IPS DF 6.9 (cell line): ENCODE measurements around the gene KRTAP10-3.

Experiments used
- DNase-seq: peaks from one replicate; pipeline ENCODE4 v3.0.0-alpha.2; 2013; ENCODE audit warnings: low read depth, low spot score
- H3K27ac ChIP-seq: one replicate; pipeline ENCODE4 v1.5.1; 2013; ENCODE audit warnings: low read length, control low read depth
- H3K27me3 ChIP-seq: 2 replicates; pipeline ENCODE4 v1.6.1; 2013; ENCODE audit warnings: mild to moderate bottlenecking, low read length; ENCODE audit not compliant: control insufficient read depth, insufficient read depth
- H3K36me3 ChIP-seq: 2 replicates; pipeline ENCODE4 v1.6.1; 2013; ENCODE audit warnings: low read length; ENCODE audit not compliant: control insufficient read depth, insufficient read depth
- H3K4me1 ChIP-seq: 2 replicates; pipeline ENCODE4 v1.6.1; 2013; ENCODE audit warnings: low read length; ENCODE audit not compliant: control insufficient read depth, insufficient read depth
- H3K4me3 ChIP-seq: 2 replicates; pipeline ENCODE4 v1.5.1; 2013; ENCODE audit warnings: mild to moderate bottlenecking, low read length
- H3K9me3 ChIP-seq: 2 replicates; pipeline ENCODE4 v1.6.1; 2013; ENCODE audit warnings: low read length, inconsistent platforms; ENCODE audit not compliant: control insufficient read depth, insufficient read depth
- WGBS: extraction: QIAGEN DNeasy Blood & Tissue Kit; methylation state at CpG from one replicate; pipeline ENCODE4 v1.1.7; 2013; ENCODE audit warnings: mixed read lengths, missing lambda C conversion rate; ENCODE audit not compliant: insufficient read length, insufficient coverage; 5-methylcytosine and 5-hydroxymethylcytosine counted together

KRTAP10-3 gene

DNA sequence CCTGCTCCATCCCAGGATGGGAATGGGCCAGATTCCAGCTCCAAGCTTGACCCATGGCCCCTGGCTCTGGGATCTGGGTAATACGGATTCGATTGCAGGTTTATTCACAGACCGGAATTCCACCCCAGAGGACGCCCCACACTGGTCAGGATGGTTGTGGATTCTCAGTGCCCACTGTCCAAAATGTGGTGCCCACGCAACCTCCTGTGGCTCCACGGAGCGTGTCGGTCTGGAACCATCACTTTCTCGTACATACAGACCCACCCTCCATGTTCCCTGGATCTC, 50.2 kb downstream of the KRTAP10-3 start:
- Histone ChIP-seq H3K27me3 (no peaks in the 10 kb centered on the region), H3K27ac (no peak overlapping the region), H3K4me3 (no peak overlapping the region), H3K36me3 (no peaks in the 10 kb centered on the region; the same call in 1 of the 2 replicates), H3K4me1 (no peaks in the 10 kb centered on the region; the same call in 1 of the 2 replicates), H3K9me3 (no peaks in the 10 kb centered on the region)
- no CpG with 5 or more reads among the region's 9 CpGs for WGBS
- no peak for DNase-seq
